AG09309 (cell line): ENCODE data around the gene CDIPT.
"Not testable (repeated sequence)": the region's sequence is repeated elsewhere in the genome, so short reads cannot be mapped to it uniquely, and the experiment has no call there.

Source experiments
- DNase-seq: peaks from one replicate; pipeline ENCODE4 v3.0.0-alpha.2; 2010; ENCODE audit warnings: low read depth
- H3K4me3 ChIP-seq: 2 replicates; pipeline ENCODE4 v1.5.1; 2011; ENCODE audit warnings: mild to moderate bottlenecking, low read depth, low read length, moderate library complexity; ENCODE audit not compliant: control insufficient read depth
- TF ChIP-seq, protein P1 (sequence below): IDR thresholded peaks from 2 replicates; pipeline ENCODE4 v1.5.1; 2011; ENCODE audit warnings: mild to moderate bottlenecking, low read depth, low read length, inconsistent platforms; ENCODE audit not compliant: insufficient read depth, control insufficient read depth; ENCODE audit errors: missing control alignments

Gene CDIPT, protein sequence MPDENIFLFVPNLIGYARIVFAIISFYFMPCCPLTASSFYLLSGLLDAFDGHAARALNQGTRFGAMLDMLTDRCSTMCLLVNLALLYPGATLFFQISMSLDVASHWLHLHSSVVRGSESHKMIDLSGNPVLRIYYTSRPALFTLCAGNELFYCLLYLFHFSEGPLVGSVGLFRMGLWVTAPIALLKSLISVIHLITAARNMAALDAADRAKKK

GRCh38 chr16:29862884-29863668 is at the start of gene CDIPT:
Gene CDIPT, minus strand, starts transcription at chr16:29863226. Its CDS starts 369 bp downstream, at chr16:29862857.
- TF ChIP-seq, protein P1, sequence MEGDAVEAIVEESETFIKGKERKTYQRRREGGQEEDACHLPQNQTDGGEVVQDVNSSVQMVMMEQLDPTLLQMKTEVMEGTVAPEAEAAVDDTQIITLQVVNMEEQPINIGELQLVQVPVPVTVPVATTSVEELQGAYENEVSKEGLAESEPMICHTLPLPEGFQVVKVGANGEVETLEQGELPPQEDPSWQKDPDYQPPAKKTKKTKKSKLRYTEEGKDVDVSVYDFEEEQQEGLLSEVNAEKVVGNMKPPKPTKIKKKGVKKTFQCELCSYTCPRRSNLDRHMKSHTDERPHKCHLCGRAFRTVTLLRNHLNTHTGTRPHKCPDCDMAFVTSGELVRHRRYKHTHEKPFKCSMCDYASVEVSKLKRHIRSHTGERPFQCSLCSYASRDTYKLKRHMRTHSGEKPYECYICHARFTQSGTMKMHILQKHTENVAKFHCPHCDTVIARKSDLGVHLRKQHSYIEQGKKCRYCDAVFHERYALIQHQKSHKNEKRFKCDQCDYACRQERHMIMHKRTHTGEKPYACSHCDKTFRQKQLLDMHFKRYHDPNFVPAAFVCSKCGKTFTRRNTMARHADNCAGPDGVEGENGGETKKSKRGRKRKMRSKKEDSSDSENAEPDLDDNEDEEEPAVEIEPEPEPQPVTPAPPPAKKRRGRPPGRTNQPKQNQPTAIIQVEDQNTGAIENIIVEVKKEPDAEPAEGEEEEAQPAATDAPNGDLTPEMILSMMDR, result peak; percentile 77
- H3K4me3 ChIP-seq, result peak within 1 kb of the TSS; percentile 79
- peak; percentile 91 for DNase-seq

GRCh38 chr16:29912087-29912486 is 49.1 kb upstream of the CDIPT start:
- H3K4me3 ChIP-seq, result no peak overlapping the region
- DNase-seq, result no peak
- TF ChIP-seq, protein P1, result no peak

DNA sequence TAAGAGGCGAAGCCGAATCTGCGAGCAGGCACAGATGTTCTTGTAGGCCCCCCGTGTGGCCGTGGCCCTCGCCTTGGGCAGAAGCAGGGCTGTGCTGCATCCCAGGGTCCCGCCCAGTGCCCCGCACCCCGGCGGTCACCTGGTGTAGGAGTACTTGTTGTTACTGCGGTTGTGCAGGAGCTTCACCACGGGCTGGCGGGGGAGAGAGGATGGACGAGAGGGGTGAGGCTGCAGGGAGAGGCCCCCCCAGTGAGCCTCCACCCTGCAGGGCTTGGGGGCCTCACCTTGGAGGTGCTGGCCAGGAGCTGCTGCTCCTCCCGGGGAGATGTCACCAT is 48.6 kb upstream of the CDIPT start:
- DNase-seq, result no peak
- TF ChIP-seq, protein P1, result no peak
- H3K4me3 ChIP-seq, result no peak overlapping the region

GRCh38 chr16:29910819-29911675 is 48.0 kb upstream of the CDIPT start:
- no peak overlapping the region for H3K4me3 ChIP-seq
- no peak for DNase-seq
- TF ChIP-seq, protein P1, result no peak

- not testable (repeated sequence) for DNase-seq, H3K4me3 ChIP-seq
Measured at GRCh38 chr16:29909851-29910250, 46.8 kb upstream of the CDIPT start.

DNA sequence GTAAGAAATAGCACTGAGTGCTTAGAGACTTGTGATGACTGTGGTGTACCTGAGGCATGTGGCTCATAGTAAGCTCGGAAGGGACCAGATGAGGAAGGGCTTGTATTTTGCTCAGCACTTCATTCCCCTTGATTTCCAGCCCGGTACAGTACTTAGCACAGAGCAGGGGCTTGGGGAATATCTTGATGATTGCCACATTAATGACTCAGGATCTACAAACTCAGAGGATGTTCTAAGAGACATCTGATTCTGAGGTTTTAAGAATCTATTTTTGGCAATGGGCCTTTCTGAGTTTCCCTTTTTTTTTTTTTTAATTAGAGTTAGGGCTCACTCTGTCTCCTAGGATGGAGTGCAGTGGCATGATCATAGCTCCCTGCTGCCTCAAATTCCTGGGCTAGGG is 46.4 kb upstream of the CDIPT start:
- TF ChIP-seq, protein P1, result no peak
- no peak overlapping the region for H3K4me3 ChIP-seq
- no peak for DNase-seq
